ENCODE data around the gene TRMT61A.
"Not testable (repeated sequence)": the region's sequence is repeated elsewhere in the genome, so short reads cannot be mapped to it uniquely, and the experiment has no call there.

The TRMT61A gene

DNA sequence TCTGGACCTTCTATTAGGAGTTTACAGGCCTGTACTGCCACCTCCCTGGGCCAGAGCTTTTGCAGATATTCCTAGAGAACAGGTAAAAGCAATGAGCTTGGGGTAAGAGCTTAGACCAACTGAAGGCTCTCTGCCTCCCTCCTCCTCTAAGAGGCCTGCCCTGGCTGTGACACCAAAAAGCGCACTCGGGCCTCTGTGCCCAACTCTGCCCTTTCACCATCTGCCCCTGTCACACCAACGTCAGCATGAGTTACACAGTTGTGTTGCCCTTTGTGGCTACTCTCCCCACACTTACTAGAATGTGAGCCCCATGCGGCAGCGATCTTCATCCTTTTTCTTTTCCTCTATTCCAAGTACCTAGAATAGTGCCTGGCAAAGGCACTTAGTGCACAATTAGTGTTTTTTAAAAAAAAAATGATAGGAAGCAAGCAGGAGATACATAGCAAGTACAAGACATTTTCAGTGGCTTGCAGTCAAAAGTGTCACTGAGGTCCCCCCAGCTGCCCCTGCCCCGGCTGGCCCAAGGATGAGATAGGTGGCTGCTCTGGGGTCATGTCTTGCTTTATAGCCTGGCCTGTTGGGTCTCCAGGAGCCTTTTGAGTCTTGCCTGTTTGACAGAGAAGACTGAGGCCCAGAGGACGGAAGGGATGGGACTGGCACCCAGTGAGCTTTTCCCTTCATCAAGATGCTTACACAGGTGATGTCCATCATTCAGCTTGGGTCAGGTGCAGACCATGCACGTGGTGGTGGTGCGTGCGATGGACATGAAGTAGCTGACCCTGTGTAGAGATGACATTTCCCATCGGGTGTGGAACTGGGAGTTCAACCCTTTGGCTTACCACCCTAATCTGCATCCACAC, 18.9 kb upstream of the TRMT61A start:
- DNase-seq: no peak

DNA sequence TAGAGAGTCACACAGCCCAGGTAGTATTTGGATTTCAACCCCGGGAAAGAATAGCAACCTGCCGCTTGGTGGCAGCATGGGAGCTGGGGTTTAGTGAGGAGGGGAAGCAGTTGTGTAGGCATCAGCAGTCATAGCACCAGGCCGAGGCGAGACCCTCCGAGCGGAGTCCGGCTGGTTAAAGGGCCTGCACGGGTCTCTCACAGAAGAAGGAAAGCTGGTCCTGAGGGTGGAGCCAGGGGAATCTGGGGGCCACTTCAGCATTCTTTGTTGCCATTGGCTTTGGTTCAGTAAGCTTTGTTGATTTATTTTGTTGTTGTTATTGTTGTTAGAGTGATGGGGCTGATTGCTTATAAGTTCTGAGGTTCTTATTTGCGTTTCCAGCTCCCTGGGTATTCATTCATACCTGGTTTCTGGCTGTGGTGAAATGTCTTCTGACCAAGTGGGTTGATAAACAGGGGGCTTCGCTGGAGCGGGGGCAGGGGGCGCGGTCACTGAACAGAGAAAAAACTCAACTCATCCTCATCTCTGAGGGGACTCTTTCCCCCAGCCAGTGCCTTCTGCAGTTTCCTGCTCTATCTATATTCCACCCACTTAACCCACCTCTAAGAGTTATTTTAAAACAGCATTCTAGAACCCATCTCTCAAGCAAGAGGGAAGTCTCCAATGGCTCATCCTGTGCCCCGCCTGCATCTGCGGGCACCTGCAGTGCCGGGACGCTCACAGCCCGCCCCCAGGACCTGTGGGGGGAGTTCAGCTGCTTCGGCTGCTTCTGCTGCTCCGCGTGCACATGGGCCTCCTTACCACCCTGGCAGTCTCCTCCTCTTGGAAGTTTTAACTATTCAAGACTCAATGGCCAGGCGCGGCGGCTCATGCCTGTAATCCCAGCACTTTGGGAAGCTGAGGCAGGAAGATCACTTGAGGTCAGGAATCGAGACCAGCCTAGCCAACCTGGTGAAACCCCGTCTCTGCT, 18.0 kb upstream of the TRMT61A start:
- DNase-seq: no peak

DNA sequence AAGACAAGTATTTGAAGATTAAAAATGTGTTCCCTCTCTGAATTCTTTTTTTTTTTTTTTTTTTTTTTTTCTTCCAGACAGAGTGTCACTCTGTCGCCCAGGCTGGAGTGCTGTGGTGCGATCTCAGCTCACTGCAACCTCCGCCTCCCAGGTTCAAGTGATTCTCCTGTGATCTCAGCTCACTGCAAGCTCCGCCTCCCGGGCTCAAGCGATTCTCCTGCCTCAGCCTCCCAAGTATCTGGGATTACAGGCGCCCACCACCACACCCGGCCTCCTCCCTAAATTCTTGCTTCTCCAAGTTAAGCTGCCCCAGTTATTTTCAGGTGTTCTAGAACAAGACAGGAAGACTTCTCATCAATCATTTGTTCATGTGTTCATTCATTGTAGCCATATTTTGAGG, 16.8 kb upstream of the TRMT61A start:
- not testable (repeated sequence) for DNase-seq

DNA sequence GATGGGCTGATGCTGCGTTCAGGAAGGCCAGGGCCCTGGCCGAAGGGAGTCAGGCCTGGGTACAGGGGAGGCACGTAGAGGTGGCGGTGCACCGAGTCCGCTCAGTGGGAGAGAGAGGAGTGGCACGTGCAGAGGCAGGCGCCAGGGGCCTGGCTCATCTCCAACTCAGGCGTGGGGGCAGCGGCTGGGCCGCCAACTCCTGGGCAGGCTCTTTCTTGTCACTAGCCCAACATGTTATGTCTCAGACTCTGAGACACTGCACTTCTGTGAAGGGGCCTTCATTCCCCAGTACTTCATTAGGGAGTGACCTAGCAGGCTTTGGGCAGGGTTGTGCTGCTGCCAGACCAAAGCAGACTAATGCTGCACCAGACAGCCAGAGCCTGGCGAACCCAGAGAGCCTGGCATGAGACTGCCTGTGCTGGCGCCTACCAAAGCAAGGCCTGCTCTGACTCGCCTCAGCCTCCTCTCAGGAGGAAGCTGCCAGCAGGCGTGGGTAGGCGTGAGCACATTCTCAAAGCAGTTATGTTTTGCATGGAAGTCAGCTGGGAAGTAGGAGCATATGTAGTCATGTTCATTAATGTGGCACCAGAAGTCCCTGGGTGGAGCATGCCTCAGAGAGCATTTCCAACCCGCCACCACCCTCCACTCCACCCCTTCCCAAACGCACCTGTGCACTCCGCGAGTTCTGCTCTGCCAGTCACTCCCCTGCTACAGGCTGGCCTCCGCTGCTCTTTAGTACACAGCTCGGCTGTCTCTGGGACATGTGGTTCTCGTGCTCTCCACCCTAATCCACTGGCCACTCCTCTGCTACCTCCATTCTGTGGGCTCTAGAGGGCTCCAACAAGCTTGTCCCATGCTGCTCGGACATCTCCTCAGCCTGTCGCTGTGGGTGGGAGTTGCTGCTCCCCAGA, 16.0 kb upstream of the TRMT61A start:
- DNase-seq: no peak

DNA sequence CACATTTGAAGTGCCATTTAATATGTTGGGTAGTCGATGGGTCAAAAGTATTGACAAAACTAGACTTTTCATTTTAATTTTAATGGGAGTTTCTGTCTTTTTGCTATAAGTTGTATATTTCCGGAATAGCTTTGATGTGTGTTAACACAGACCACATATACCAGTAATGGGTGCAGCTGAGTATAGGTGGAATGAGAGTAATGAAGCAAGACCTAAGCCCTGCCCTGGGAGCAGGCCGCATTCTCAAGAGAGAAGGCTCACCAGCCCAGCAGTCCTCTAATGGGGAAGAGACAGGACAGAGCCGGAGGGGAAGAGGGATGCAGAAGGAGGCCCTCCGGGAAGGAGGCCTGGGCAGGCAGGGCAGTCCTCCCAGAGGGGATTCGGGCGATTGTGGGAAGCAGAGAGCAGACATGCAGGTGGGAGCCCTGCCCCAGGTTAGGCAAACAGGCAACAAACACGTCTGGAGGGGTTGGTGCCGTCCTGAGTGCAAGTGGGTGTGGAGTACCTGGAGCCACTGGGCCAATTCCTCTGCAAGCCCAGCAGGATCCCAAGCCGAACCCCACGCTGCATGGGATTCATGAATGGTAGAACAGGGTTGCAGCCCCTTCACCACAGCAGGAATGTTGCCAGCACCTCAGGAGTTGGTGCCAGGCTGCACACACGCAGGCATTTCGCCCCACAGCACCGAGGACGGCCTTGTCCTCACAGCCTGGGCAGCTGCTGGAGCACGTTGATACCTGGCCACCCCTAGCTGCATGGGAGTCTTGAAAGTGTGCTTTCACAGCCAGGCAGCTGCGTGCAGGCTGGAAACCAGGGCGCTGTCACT, 14.2 kb upstream of the TRMT61A start:
- no peak for DNase-seq

DNA sequence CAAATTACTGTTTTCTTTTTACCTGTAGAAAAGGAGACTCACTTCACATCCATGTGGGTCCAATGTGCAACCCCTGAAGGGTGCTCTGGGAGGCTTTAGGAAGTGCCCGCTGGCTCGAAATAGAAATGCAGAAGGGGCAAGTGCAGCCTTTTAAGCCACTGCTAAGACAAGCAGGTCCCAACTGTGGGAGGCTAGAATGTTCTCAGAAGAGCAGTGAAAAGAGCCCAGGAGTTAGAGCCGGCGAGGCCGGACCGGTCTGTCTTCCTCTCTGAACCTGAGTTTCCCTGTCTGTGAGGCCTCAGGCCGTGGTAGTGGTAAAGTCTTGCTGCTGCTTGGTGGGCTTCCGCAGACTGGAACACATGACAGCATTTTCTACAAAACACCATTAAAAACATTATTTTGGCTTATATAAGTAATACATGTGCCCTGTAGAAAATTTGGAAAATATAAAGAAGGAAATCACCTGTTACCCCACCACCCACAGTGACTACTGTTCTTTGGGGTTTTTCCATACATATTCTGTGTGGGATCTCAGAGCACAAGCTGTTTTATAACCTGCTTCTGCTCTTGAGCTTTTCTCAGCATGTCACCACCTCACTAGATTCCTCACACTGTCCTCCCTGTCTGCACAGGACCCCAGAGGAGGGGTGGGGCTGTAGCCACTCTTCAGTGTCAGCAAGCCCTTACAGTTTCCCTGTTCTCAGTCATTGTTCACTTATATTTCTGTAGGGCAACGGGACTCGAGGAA, 12.4 kb upstream of the TRMT61A start:
- no peak for DNase-seq

DNA sequence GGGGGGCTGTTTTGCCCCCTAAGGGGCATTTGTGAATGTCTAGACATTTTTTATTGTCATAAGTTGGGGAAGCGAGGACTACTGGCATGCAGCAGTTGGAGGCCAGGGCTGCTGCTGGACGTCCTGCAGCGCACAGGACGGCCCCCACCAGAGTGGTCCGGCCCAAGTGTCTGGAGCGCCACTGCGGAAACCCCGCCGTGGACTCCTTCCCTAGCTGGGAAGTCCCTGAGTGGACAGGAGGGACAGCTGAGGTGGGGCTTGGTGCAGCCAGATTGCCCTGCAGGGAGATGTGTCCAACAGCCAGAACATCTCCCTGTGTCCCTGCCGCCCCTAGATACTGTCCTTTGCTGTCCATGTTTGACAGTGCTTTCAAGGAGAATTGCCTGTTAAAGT, 11.8 kb upstream of the TRMT61A start:
- DNase-seq: no peak

DNA sequence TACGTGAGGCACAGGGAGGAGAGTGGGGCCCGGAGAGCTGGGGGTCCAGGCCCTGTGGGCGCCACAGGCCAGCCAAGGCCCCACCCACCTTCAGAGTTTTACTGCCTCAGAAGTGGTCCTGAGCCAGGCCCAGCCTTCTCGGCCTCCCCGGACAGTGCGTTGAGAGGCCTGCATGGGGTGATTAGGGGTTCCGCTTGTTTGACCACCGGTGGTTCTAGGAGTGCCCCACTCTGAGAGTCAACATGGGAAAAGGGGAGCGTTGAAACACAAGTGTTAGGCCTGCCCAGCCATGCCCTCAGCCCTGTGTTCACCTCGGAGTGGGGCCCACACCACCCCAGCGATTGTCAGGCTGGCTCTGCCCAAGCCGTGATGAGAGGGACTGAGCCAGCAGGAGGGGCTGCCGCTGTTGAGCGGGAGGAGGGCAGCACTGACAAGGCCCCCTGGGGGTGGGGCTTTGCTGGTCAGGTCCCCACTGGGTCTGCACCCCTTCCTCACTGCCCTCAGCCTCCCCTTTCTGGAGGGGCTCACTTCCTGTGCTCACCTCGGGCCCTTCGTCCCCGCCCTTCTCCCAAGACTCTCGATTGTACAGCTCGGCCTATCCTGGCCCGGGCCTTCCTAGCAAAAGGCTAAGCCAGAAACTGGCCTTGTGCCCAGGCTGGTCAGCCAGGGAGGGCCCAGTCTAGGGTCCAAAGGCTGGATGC, 11.1 kb upstream of the TRMT61A start:
- DNase-seq: no peak

DNA sequence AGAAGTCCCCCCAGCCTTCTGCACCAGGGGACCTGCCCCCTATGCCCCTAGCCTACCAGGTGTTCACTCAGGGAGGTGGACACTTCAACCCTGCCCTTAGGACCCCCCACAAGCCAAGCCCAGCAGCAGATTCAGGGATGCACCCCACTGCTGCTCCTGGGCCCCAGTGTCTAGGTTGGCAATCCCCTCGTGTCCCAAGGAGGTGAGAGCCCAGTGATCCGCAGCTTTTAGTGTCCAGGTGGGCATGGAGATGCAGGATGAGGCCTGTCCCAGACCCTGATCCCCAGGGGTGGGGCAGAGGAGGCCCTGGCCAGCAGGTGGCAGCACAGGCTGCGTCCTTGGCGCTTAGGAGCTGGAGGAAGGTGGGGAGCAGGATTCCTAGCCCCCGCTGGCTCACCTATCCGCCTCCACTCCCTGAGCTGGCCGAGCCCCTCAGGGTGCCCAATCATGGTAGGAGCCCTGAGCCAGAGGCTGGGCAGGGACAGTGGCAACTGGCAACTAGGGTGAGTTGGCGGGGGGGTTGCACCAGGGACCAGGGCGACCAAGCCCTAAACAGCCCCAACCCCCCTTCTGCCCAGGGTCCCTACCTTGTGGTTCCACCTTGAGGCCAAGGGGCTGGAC, 10.5 kb upstream of the TRMT61A start:
- peak; percentile 40 for DNase-seq

DNA sequence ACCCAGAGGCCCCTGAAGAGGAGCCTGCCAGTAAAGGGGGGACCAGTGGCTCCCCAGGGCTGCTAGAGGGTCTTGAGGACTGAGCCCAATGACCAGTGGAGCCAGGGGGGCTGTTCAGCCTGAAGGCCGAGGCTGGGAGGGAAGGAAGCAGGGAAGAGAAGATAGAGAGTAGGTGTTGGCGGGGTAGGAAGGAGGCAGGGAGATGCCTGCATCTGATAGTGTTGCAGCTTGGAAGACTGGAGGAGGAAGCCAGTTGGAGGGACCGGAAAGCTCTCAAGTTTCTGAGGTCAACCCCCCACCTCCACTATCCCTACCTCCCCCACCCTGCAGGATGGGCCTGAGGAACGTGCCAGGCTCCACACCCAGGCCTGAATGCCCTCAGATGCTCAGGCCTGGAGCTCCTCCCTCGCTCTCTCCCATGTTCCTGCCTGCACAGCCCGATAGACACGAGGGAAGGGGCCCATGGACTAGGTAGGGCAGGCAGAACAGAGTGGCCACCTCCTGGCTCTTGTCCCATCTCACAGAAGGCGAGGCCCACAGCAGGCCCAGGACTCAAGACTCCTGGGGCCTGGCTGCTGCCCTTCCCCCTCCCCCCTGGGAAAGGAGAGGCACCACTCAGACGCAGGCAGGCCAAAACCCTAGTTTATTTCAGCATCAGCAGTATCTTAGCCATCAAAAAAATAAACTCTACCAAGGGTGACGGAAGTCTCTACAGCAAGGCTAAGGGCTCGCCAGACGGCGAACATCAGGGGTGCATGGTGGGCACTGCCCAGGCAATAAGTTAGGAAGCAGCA, 9.8 kb upstream of the TRMT61A start:
- no peak for DNase-seq

DNA sequence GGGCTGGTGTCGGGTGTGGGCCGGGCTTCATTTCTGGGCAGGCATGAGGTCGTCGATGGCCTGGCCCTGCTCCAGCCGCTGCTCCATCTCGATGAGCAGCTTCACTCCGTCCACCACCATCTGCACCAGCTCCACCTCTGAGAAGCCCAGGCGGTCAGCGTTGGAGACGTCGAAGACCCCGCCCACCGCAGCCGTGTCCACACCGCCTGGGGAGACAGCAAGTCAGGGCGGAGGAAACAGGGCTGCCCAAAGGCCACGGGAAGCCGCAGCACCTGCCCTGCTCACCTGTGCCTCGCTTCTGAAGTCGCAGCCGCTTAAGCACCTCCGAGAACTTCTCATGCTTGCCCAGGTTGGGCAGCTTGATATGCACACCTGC, 9.2 kb upstream of the TRMT61A start:
- DNase-seq: no peak

DNA sequence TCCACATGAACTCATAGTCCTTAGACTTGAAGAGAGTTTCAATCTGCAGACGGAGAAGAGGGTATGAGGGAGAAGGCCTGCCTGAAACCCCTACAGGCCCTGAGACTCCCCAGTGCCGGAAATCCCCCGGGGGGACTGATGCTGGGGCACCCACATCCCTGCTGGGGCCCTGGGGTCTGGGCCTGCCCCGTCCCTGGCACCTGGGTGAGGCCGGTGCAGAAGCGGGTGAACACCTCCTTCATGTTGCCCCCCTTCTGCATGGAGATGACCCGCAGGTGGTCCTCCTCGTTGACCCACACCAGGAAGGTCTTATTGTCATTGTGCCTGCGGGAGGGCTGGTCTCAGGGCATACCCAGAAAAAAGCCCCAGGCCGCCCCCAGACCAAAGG, 8.7 kb upstream of the TRMT61A start:
- no peak for DNase-seq

DNA sequence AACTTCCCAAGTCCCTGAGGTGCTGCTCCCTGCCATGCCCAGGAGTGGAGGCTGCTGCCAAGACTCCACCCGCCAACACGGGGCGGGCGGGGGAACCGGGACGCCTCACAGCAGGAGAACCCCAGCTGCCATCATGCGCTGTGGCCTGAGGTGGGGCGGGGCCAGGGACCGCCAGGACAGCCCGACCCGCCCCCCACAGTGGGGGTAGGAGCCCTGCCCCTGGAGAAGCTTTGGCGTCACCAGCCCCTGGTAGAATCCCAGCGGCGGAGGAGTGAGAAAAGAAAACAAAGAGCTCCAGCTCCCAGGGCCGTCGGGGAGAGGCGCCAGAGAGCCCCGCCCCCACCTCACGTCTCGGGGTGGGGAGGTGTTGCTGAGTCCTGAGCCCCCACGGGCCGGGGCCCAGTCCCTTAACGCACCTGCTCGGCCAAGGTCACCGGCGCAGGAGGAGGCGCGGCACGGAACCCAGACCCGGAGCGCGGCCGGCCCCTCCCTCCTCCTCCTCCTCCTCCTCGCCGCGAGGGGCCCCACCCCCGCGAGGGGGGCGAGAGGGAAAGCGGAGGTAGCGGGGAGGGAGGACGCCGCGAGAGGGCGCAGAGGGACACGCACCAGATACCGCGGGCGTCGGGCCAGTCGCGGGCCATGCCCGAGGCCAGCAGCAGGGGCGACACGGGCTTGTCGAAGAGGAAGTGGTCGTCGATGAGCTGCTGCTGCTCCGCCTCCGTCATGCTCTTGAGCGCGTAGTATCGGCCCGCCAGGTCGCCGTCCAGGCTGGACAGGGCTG, 8.1 kb upstream of the TRMT61A start:
- peak; percentile 50 for DNase-seq

DNA sequence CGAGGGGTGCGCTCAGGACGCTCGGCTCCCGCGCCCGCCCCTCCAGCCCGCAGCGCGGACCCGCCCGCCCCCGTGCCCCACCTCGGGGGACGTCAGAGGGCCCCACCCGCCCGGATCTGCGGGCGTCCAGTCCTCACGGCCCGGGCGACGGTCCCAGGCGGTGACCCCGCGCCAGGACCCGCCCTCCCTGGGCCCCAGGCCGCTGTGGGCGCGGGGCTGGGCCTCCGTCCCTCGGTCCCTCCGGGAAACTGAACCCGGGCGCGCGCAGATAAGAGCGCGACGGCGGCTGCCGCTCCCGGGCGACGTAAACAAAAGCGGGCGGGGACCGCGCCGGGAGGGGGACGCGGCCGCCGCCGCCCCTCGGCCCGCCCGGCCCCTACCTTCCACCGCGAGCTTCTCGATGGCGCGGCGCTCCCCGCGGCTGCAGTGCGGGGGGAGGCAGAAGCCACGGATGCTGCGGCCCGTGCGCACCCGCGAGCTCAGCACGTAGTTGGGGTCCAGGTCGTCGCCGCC, 7.5 kb upstream of the TRMT61A start:
- DNase-seq: no peak

DNA sequence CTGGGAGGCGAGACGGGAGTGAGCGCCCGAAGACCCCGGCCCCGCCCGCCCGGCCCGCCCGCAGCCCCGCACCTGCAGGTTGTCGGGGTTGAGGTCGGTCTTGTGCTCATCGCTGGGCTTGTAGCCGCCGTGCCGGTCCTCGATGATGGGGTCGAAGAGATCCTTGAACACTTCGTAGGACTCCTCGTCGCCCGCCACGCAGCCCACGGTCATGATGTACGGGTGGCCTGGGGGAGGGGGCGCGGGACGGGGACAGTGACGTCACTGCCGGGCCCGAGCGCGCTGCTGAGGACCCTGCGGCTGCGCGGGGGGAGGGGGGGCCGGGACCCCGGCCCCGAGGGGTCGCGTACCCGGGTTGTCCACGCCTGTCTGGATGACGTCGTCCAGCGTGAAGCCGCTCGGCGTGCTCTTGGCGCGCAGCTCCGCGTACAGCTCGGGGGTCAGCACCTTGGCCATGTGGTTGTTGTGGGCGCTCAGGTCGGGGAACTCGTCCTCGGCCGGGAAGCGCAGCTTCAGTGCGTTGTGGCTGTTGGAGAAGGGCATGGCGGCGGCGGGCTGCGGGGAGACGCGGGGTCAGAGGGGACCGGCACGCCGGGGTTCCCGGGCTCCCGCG, 6.9 kb upstream of the TRMT61A start:
- DNase-seq: no peak

DNA sequence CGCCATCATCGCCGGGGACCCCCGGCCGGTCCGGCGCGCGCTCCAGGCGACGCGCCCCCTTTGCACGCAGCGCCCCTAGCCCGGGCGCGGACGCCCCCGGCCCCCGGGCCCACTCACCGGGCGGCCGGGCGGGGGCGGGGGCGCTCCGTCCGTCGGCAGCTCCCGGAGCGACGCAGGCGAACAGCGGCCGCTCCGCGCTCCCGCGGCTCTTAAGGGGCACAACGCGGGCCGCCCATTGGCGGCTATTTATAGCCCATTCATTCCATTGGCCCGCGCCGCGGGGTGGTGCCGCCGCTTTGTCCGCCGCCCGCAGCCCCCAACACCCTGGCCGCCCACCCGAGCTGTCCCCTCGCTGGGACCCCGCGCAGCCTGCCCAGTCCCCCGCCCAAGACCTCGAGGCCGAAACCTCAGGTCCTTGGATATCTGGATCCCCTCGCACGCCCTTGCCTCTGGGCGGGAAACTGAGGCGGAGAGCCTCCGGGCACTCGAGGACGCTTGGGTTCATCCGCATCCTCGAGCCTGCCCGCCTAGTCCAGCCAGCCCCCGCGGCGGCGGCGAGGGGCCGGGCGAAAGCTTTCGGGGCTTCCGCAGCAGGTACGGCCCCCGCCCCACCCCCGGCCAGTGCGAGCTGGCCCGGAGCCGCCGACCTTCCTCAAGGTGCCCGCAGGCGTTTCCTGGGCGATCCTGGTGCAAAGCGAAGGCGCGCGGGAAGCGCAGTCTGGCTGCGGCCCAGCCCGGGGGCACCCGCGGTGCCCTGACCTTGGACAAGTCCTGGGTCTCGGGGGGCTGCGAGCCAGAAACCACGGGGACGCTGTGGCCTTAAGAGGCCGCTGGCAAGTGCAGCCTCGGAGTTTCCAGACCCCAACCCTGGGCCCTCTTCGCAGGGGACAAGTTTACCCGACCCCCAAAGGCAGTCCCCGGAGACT, 6.1 kb upstream of the TRMT61A start, which contains the start of gene CKB:
Gene CKB (minus strand): TSS at position 182 of the 926 bp plus-strand sequence. CDS start 337 bp downstream, outside the sequence.
- peak; percentile 34 for DNase-seq

Data from fibroblast of upper back skin (primary cell).